Thyroid gland (tissue), 4 donors: ENCODE measurements around the gene ZYG11A.

Source experiments
- CTCF ChIP-seq, 6 experiments: fragments of 200-600 bp in 3 of 6; fragments of 450-650 bp in 3 of 6; sonication (generic) in 3 of 6; IDR thresholded peaks; one replicate each; pipeline ENCODE4 v1.5.1; 2016 to 2019; ENCODE audit warnings: antibody characterized with exemption in 6 of 6, mild to moderate bottlenecking in 2 of 6, inconsistent platforms in 1 of 6, moderate library complexity in 1 of 6
- POLR2A ChIP-seq, 2 donors: fragments of 450-650 bp; IDR thresholded peaks; one replicate each; pipeline ENCODE4 v1.6.1; 2017; ENCODE audit warnings: antibody characterized with exemption in 2 of 2, mild to moderate bottlenecking in 2 of 2, moderate library complexity in 1 of 2

GRCh38 chr1:52850951-52851350 is 8.4 kb downstream of the ZYG11A start:
- no peak for TF ChIP-seq CTCF (IDR thresholded peaks at IDR 0.05)
- TF ChIP-seq POLR2A (IDR thresholded peaks at IDR 0.05): no peak
